Vagina (tissue), 2 donors: Measurements from ENCODE around the gene IST1. TPM values are rescaled to one million over a fixed set of nuclear protein-coding genes. Genes with fewer than 3 reads are reported as not detected.
"Not testable (repeated sequence)": the region's sequence is repeated elsewhere in the genome, so short reads cannot be mapped to it uniquely, and the experiment has no call there.

Source experiments
- DNase-seq, 2 donors: peaks; one replicate each; pipeline ENCODE4 v3.0.0-alpha.2; 2017; ENCODE audit errors: extremely low spot score in 2 of 2
- H3K27ac ChIP-seq: fragments of 200-600 bp; sonication (generic); one replicate; pipeline ENCODE4 v1.5.1; 2019
- H3K27me3 ChIP-seq: fragments of 200-600 bp; sonication (generic); one replicate; pipeline ENCODE4 v1.5.1; 2019
- H3K36me3 ChIP-seq, 2 donors: fragments of 200-600 bp; sonication (generic); one replicate each; pipeline ENCODE4 v1.5.1; 2017 to 2019
- H3K4me1 ChIP-seq: fragments of 200-600 bp; sonication (generic); one replicate; pipeline ENCODE4 v1.5.1; 2019
- H3K4me3 ChIP-seq, 2 donors: fragments of 200-600 bp; sonication (generic); 1 replicate in 1 of 2; 2 replicates in 1 of 2; pipeline ENCODE4 v1.5.1; 2016 to 2019
- H3K9me3 ChIP-seq: fragments of 200-600 bp; sonication (generic); one replicate; pipeline ENCODE4 v1.5.1; 2019
- POLR2A ChIP-seq, 2 donors: fragments of 450-650 bp; IDR thresholded peaks; one replicate each; pipeline ENCODE4 v1.6.1; 2017; ENCODE audit warnings: antibody characterized with exemption in 2 of 2, mild to moderate bottlenecking in 2 of 2, moderate library complexity in 2 of 2
- POLR2AphosphoS5 ChIP-seq, 2 donors: sonication (generic); formaldehyde crosslinking; IDR thresholded peaks; one replicate each; pipeline ENCODE4 v1.9.0; 2017; ENCODE audit warnings: antibody characterized with exemption in 2 of 2, mild to moderate bottlenecking in 2 of 2, low read depth in 1 of 2; ENCODE audit not compliant: insufficient read depth in 1 of 2
- intact Hi-C: fragments of 100-400 bp; cut with DNase I; formaldehyde crosslinking; loops from one replicate; pipeline ENCODE4 v1.15.1; 2023
- total RNA-seq: library from RNA; depleted of rRNA; stranded (reverse); fragments of >200 nt; gene quantifications from one replicate; pipeline ENCODE4 v1.2.3, GENCODE V29; 2016
- TF ChIP-seq, protein P1 (sequence below), 3 experiments: fragments of 450-650 bp in 2 of 3; fragments of 200-600 bp in 1 of 3; sonication (generic) in 1 of 3; IDR thresholded peaks; one replicate each; pipeline ENCODE4 v1.5.1; 2017 to 2019; ENCODE audit warnings: antibody characterized with exemption in 3 of 3, mild to moderate bottlenecking in 2 of 3, moderate library complexity in 2 of 3

IST1 gene
- total RNA-seq, 1 donor from 2014 or later: 159 TPM

DNA sequence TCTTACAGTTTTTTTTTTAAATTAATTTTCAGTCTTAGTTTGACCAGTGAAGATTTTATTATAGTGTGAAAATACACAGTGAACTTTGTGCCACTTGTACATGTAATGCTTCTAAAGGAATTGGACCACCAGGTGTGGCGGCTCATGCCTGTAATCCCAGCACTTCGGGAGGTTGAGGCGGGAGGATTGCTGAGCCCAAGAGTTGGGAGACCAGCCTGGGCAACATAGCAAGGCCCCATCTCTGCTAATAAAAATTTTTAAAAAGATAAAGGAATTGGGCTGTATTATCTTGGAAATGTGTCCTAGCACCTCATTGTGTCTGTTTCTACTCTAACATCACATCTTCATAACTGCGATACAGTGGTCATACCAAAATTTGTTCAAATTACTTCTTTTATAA lies 3.8 kb downstream of the IST1 start:
- intact Hi-C loops: no loop called here
- Histone ChIP-seq H3K27me3 (no peaks in the 10 kb centered on the region), H3K4me3 (no peak overlapping the region), H3K4me1 (peaks cover 74% of the 10 kb centered on the region), H3K9me3 (no peaks in the 10 kb centered on the region), H3K27ac (no peak overlapping the region), H3K36me3 (no peaks in the 10 kb centered on the region)
- no peak for DNase-seq
- TF ChIP-seq POLR2AphosphoS5 (IDR thresholded peaks at IDR 0.05; ENCODE audit: insufficient read depth in 1 of 2, low read depth in 1 of 2): no peak
- TF ChIP-seq, protein P1, sequence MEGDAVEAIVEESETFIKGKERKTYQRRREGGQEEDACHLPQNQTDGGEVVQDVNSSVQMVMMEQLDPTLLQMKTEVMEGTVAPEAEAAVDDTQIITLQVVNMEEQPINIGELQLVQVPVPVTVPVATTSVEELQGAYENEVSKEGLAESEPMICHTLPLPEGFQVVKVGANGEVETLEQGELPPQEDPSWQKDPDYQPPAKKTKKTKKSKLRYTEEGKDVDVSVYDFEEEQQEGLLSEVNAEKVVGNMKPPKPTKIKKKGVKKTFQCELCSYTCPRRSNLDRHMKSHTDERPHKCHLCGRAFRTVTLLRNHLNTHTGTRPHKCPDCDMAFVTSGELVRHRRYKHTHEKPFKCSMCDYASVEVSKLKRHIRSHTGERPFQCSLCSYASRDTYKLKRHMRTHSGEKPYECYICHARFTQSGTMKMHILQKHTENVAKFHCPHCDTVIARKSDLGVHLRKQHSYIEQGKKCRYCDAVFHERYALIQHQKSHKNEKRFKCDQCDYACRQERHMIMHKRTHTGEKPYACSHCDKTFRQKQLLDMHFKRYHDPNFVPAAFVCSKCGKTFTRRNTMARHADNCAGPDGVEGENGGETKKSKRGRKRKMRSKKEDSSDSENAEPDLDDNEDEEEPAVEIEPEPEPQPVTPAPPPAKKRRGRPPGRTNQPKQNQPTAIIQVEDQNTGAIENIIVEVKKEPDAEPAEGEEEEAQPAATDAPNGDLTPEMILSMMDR (IDR thresholded peaks at IDR 0.05): no peak
- no peak for TF ChIP-seq POLR2A (IDR thresholded peaks at IDR 0.05)

DNA sequence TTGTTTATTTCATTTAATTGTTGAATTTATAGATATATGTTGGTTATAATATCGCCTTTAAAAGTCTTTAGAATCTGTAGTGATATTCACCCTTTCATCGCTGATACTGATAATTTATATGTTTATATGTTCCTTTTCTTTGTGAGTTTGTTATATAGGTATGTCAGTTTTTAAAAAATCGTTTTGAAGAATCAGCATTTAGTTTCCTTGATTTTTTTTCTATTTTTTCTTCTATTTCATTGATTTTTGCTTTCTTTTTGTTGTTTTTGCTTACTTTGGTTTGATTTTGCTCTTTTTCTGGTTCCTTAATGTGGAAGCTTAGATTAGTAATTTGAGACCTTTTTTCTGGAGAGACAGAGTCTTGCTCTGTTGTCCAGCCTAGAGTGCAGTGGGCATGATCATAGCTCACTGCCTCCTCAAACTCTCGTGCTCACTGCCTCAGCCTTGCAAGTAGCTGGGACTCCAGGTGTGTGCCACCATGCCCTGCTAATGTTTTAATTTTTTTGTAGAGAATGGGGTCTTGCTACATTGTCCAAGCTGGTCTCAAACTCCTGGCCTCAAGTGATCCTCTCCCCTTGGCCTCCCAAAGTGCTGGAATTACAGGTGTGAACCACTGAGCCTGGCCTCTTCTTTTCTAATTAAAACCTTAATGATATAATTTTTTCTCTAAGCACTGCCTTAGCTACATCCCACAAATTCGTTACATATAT lies 7.5 kb downstream of the IST1 start:
- H3K27ac ChIP-seq: no peak overlapping the region
- no peaks in the 10 kb centered on the region for H3K36me3 ChIP-seq
- H3K4me1 ChIP-seq: peaks cover 74% of the 10 kb centered on the region
- no peaks in the 10 kb centered on the region for H3K27me3 ChIP-seq
- DNase-seq: no peak
- TF ChIP-seq, protein P1 (IDR thresholded peaks at IDR 0.05): no peak
- TF ChIP-seq POLR2A (IDR thresholded peaks at IDR 0.05) (no peak), POLR2AphosphoS5 (IDR thresholded peaks at IDR 0.05; ENCODE audit: insufficient read depth in 1 of 2, low read depth in 1 of 2) (no peak)
- intact Hi-C loops: no loop called here
- no peaks in the 10 kb centered on the region for H3K9me3 ChIP-seq
- no peak overlapping the region for H3K4me3 ChIP-seq

DNA sequence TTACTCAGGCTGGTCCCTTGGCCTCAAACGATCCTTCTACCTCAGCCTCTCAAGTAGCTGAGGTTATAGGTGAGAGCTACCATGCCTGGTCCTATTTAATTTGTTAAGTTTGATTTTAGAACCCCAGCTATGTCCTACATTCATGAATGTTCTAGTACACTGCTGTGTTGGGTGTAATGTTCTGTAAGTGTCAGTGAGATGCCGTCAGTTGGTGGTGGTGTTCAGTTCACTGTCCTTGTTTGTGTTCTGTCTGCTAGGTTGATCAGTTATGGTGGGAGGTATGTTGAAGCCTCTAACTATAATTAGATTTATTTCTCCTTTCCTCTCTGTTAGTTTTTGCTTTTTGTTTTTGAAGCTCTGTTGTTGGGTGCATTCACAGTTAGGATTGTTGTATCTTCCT lies 8.3 kb downstream of the IST1 start:
- no peak for DNase-seq
- intact Hi-C loops: no loop called here
- TF ChIP-seq, protein P1 (IDR thresholded peaks at IDR 0.05): no peak
- no peak for TF ChIP-seq POLR2A (IDR thresholded peaks at IDR 0.05)
- TF ChIP-seq POLR2AphosphoS5 (IDR thresholded peaks at IDR 0.05; ENCODE audit: insufficient read depth in 1 of 2, low read depth in 1 of 2): no peak
- H3K27me3 ChIP-seq: no peaks in the 10 kb centered on the region
- no peak overlapping the region for H3K4me3 ChIP-seq
- no peaks in the 10 kb centered on the region for H3K9me3 ChIP-seq
- peaks cover 66% of the 10 kb centered on the region for H3K4me1 ChIP-seq
- no peaks in the 10 kb centered on the region for H3K36me3 ChIP-seq
- H3K27ac ChIP-seq: no peak overlapping the region

DNA sequence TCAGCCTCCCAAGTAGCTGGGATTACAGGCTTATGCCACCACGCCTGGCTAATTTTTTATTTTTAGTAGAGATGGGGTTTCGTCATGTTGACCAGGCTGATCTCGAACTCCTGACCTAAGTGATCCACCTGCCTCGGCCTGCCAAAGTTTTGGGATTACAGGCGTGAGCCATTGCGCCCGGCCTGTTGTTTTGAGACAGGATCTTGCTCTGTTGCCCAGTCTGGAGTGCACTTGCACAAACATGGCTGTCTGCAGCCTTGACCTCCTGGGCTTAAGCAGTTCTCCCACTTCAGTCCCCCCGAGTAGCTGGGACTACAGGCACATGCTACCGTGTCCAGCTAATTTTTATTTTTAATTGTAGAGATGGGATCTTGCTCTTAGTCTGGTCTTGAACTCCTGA lies 8.9 kb downstream of the IST1 start:
- Histone ChIP-seq H3K9me3 (no peaks in the 10 kb centered on the region), H3K27me3 (no peaks in the 10 kb centered on the region), H3K36me3 (no peaks in the 10 kb centered on the region), H3K27ac (no peak overlapping the region), H3K4me1 (peaks cover 63% of the 10 kb centered on the region), H3K4me3 (no peak overlapping the region)
- no peak for DNase-seq
- TF ChIP-seq, protein P1 (IDR thresholded peaks at IDR 0.05): no peak
- TF ChIP-seq POLR2A (IDR thresholded peaks at IDR 0.05) (no peak), POLR2AphosphoS5 (IDR thresholded peaks at IDR 0.05; ENCODE audit: insufficient read depth in 1 of 2, low read depth in 1 of 2) (no peak)
- intact Hi-C loops: no loop called here

DNA sequence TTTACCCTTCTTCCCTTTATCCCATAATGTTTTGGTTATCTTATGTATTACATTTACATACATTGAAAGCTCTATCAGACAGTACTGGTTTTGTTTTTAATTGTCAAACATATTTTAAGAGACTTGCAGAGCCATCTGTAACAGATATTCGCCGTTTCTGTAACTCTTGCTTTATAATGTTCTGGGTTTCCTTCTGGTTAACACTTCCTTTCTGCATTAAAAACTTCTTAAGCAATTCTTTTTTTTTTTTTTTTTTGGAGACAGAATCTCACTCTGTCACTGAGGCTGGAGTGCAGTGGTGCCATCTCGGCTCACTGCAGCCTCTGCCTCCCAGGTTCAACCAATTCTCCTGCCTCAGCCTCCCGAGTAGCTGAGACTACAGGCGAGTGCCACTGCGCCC lies 10.4 kb downstream of the IST1 start:
- peaks cover 63% of the 10 kb centered on the region for H3K4me1 ChIP-seq
- H3K9me3 ChIP-seq, intact Hi-C loops, H3K27ac ChIP-seq, H3K27me3 ChIP-seq, DNase-seq, H3K4me3 ChIP-seq, H3K36me3 ChIP-seq: not testable (repeated sequence)
